ENCODE data around the gene MAP3K13. TPM values are rescaled to one million over a fixed set of nuclear protein-coding genes. Genes with fewer than 3 reads are reported as not detected.

The MAP3K13 gene
- polyA plus RNA-seq, 1 donor (not counting 4 experiments of a cell fraction or from before 2014, with no cell fraction given) = 23.0 TPM

GRCh38 chr3:185402561-185402960 lies 39.6 kb downstream of the MAP3K13 start:
- Histone ChIP-seq H3K4me3 (ENCODE audit: control insufficient read depth in 2 of 3, extremely low read depth in 1 of 3, insufficient read depth in 2 of 3, low read depth in 1 of 3, low read length in 3 of 3) (no peak overlapping the region), H2AFZ (ENCODE audit: control insufficient read depth, low read length) (no peak overlapping the region), H3K9me1 (ENCODE audit: control insufficient read depth, extremely low read depth, insufficient read depth, low read length) (no peaks in the 10 kb centered on the region), H3K27me3 (ENCODE audit: control insufficient read depth, extremely low read depth, insufficient read depth, low read length) (no peaks in the 10 kb centered on the region), H3K9me3 (ENCODE audit: control insufficient read depth, low read depth, low read length) (no peaks in the 10 kb centered on the region), H3K79me2 (ENCODE audit: control insufficient read depth, insufficient read depth, low read length) (no peaks in the 10 kb centered on the region), H3K36me3 (ENCODE audit: control insufficient read depth in 2 of 2, extremely low read depth in 1 of 2, insufficient read depth in 2 of 2, low read length in 2 of 2) (no peaks in the 10 kb centered on the region), H3K27ac (ENCODE audit: control insufficient read depth, insufficient read depth, low read length) (peak overlapping the region; percentile 27), H3K9ac (ENCODE audit: control insufficient read depth, extremely low read depth, insufficient read depth, low read length) (no peak overlapping the region), H3K4me2 (ENCODE audit: control insufficient read depth, extremely low read depth, insufficient read depth, low read depth, low read length) (peak overlapping the region; percentile 42), H3K4me1 (ENCODE audit: control insufficient read depth, extremely low read depth, insufficient read depth, low read length) (peaks cover 30% of the 10 kb centered on the region), H4K20me1 (ENCODE audit: control insufficient read depth, extremely low read depth, insufficient read depth, low read length) (no peaks in the 10 kb centered on the region)
- peak; percentile 64 for FAIRE-seq
- dilution Hi-C loops (cut with MboI; ENCODE audit: extremely low pct_ligation_motif_present, low sequenced_read_pairs) = no loop called here
- TF ChIP-seq CTCF (optimal IDR thresholded peaks at IDR 0.05 in 1 of 3, IDR thresholded peaks at IDR 0.05 in 1 of 3, conservative IDR thresholded peaks at IDR 0.05 in 1 of 3; ENCODE audit: extremely low read depth in 1 of 3, insufficient read depth in 2 of 3, low read length in 3 of 3) (no peak), EZH2 (IDR thresholded peaks at IDR 0.05; ENCODE audit: low read length) (no peak)
- DNase-seq (ENCODE audit: low read depth, low spot score) = no peak

GRCh38 chr3:185403002-185403401 lies 40.1 kb downstream of the MAP3K13 start:
- Histone ChIP-seq H3K36me3 (ENCODE audit: control insufficient read depth in 2 of 2, extremely low read depth in 1 of 2, insufficient read depth in 2 of 2, low read length in 2 of 2) (no peaks in the 10 kb centered on the region), H3K4me1 (ENCODE audit: control insufficient read depth, extremely low read depth, insufficient read depth, low read length) (peaks cover 30% of the 10 kb centered on the region), H3K27me3 (ENCODE audit: control insufficient read depth, extremely low read depth, insufficient read depth, low read length) (no peaks in the 10 kb centered on the region), H3K27ac (ENCODE audit: control insufficient read depth, insufficient read depth, low read length) (peak overlapping the region; percentile 27), H4K20me1 (ENCODE audit: control insufficient read depth, extremely low read depth, insufficient read depth, low read length) (no peaks in the 10 kb centered on the region), H3K9me1 (ENCODE audit: control insufficient read depth, extremely low read depth, insufficient read depth, low read length) (no peaks in the 10 kb centered on the region), H3K9ac (ENCODE audit: control insufficient read depth, extremely low read depth, insufficient read depth, low read length) (no peak overlapping the region), H2AFZ (ENCODE audit: control insufficient read depth, low read length) (no peak overlapping the region), H3K4me2 (ENCODE audit: control insufficient read depth, extremely low read depth, insufficient read depth, low read depth, low read length) (peak overlapping the region; percentile 42), H3K9me3 (ENCODE audit: control insufficient read depth, low read depth, low read length) (no peaks in the 10 kb centered on the region), H3K79me2 (ENCODE audit: control insufficient read depth, insufficient read depth, low read length) (no peaks in the 10 kb centered on the region), H3K4me3 (ENCODE audit: control insufficient read depth in 2 of 3, extremely low read depth in 1 of 3, insufficient read depth in 2 of 3, low read depth in 1 of 3, low read length in 3 of 3) (no peak overlapping the region)
- dilution Hi-C loops (cut with MboI; ENCODE audit: extremely low pct_ligation_motif_present, low sequenced_read_pairs) = no loop called here
- TF ChIP-seq EZH2 (IDR thresholded peaks at IDR 0.05; ENCODE audit: low read length) (no peak), CTCF (optimal IDR thresholded peaks at IDR 0.05 in 1 of 3, IDR thresholded peaks at IDR 0.05 in 1 of 3, conservative IDR thresholded peaks at IDR 0.05 in 1 of 3; ENCODE audit: extremely low read depth in 1 of 3, insufficient read depth in 2 of 3, low read length in 3 of 3) (no peak)
- FAIRE-seq (no peak), DNase-seq (ENCODE audit: low read depth, low spot score) (no peak)
